ENCODE measurements around the gene ICE1. TPM values are rescaled to one million over a fixed set of nuclear protein-coding genes. Genes with fewer than 3 reads are reported as not detected.

Gene ICE1
- total and polyA plus RNA-seq, 2 of the 4 experiments (the other 2 are of a cell fraction), result 9.0 to 18.5 TPM

GRCh38 chr5:5387777-5388176 lies 34.7 kb upstream of the ICE1 start:
- H3K23ac ChIP-seq (ENCODE audit: low read depth, low read length), result no peak overlapping the region
- H3K4ac ChIP-seq (ENCODE audit: low read depth, low read length), result no peak overlapping the region
- H3K56ac ChIP-seq (ENCODE audit: extremely low read depth, insufficient read depth, low read length), result no peak overlapping the region
- TF ChIP-seq CEBPB (IDR thresholded peaks at IDR 0.05; ENCODE audit: low read depth, low read length) (no peak), USF2 (IDR thresholded peaks at IDR 0.05; ENCODE audit: low read depth, low read length) (no peak), CHD1 (IDR thresholded peaks at IDR 0.05; ENCODE audit: low read depth, low read length) (no peak), MAFK (IDR thresholded peaks at IDR 0.05; ENCODE audit: low read depth, low read length) (no peak), SMC3 (IDR thresholded peaks at IDR 0.05; ENCODE audit: low read depth, low read length) (no peak), CTCF (conservative IDR thresholded peaks at IDR 0.05; ENCODE audit: low read depth, low read length) (no peak), RFX5 (IDR thresholded peaks at IDR 0.05; ENCODE audit: low read depth, low read length) (no peak), NFE2L2 (IDR thresholded peaks at IDR 0.05; ENCODE audit: low read depth, low read length) (no peak), RAD21 (IDR thresholded peaks at IDR 0.05; ENCODE audit: low read length) (no peak), MXI1 (IDR thresholded peaks at IDR 0.05; ENCODE audit: borderline replicate concordance, low read depth, low read length) (no peak), ELK1 (IDR thresholded peaks at IDR 0.05; ENCODE audit: borderline replicate concordance, low read depth, low read length) (no peak), BHLHE40 (IDR thresholded peaks at IDR 0.05; ENCODE audit: low read depth, low read length) (no peak)
- no peaks in the 10 kb centered on the region for H3K36me3 ChIP-seq (ENCODE audit: control insufficient read depth, insufficient read depth, low read length)
- no peaks in the 10 kb centered on the region for H3K79me1 ChIP-seq (ENCODE audit: low read depth in 1 of 2, low read length in 2 of 2)
- H2BK5ac ChIP-seq (ENCODE audit: low read depth, low read length, poor library complexity, severe bottlenecking), result no peak overlapping the region
- H3K9me3 ChIP-seq (ENCODE audit: control insufficient read depth, insufficient read depth, low read length), result 0 out of 2 replicates have a peak, but pooled peaks cover 2% of the 10 kb centered on the region
- H3K4me1 ChIP-seq (ENCODE audit: control insufficient read depth, insufficient read depth, low read length), result no peaks in the 10 kb centered on the region
- ChIA-PET POLR2A (ENCODE audit: unreplicated experiment) (no interaction called here), CTCF (no interaction called here)
- DNase-seq, result no peak
- no peak overlapping the region for H2AK9ac ChIP-seq (replicated peaks; ENCODE audit: low read depth, low read length, poor library complexity)
- no peak overlapping the region for H2AK5ac ChIP-seq (ENCODE audit: low read depth, low read length)
- no peak overlapping the region for H3K18ac ChIP-seq (ENCODE audit: low read depth, low read length)
- in situ Hi-C loops (cut with MboI; ENCODE audit: low sequenced_read_pairs) (no loop called here), dilution Hi-C loops (cut with HindIII; ENCODE audit: low sequenced_read_pairs, unreplicated experiment) (no loop called here), intact Hi-C loops (cut with micrococcal nuclease) (no loop called here)
- no peak overlapping the region for H3K27ac ChIP-seq (ENCODE audit: insufficient read depth, low read length)
- no peak overlapping the region for H4K8ac ChIP-seq (ENCODE audit: low read depth in 2 of 2, low read length in 2 of 2)
- BruUV-seq (replicated peaks), result no TSS peak
- no peak overlapping the region for H2AFZ ChIP-seq (replicated peaks; ENCODE audit: low read length, poor library complexity)
- no peak overlapping the region for H3K4me3 ChIP-seq (ENCODE audit: insufficient read depth, low read depth, low read length)
- H2BK120ac ChIP-seq (ENCODE audit: low read depth, low read length), result no peak overlapping the region
- H4K20me1 ChIP-seq (ENCODE audit: insufficient read depth, low read length), result no peaks in the 10 kb centered on the region
- H4K91ac ChIP-seq (ENCODE audit: insufficient read depth, low read depth, low read length), result no peak overlapping the region
- H2BK20ac ChIP-seq (ENCODE audit: low read depth, low read length), result no peak overlapping the region
- no peak overlapping the region for H3K4me2 ChIP-seq (ENCODE audit: low read depth, low read length)
- no peak overlapping the region for H2BK15ac ChIP-seq (ENCODE audit: low read depth, low read length)
- no peak overlapping the region for H4K5ac ChIP-seq (ENCODE audit: low read depth, low read length)
- H3K27me3 ChIP-seq (ENCODE audit: control insufficient read depth, insufficient read depth, low read length), result no peaks in the 10 kb centered on the region
- ATAC-seq (ENCODE audit: low read depth), result no peak
- WGBS, 2 experiments (ENCODE audit: extremely low coverage in 2 of 2, insufficient read length in 1 of 2), result no CpG with 5 or more reads among the region's 1 CpG
- H3K9me1 ChIP-seq (ENCODE audit: insufficient read depth, low read length), result no peaks in the 10 kb centered on the region
- H3K9ac ChIP-seq (ENCODE audit: low read depth, low read length), result no peak overlapping the region
- H3K14ac ChIP-seq (replicated peaks; ENCODE audit: low read depth, low read length), result no peak overlapping the region
